Measurements from ENCODE around the gene SLC15A1.

Gene SLC15A1

GRCh38 chr13:98746968-98747367 lies 5.5 kb downstream of the SLC15A1 start:
- FAIRE-seq: no peak

- FAIRE-seq: no peak
Observed at GRCh38 chr13:98743377-98743776, 9.1 kb downstream of the SLC15A1 start.

GRCh38 chr13:98742961-98743360 lies 9.5 kb downstream of the SLC15A1 start:
- FAIRE-seq: no peak

DNA sequence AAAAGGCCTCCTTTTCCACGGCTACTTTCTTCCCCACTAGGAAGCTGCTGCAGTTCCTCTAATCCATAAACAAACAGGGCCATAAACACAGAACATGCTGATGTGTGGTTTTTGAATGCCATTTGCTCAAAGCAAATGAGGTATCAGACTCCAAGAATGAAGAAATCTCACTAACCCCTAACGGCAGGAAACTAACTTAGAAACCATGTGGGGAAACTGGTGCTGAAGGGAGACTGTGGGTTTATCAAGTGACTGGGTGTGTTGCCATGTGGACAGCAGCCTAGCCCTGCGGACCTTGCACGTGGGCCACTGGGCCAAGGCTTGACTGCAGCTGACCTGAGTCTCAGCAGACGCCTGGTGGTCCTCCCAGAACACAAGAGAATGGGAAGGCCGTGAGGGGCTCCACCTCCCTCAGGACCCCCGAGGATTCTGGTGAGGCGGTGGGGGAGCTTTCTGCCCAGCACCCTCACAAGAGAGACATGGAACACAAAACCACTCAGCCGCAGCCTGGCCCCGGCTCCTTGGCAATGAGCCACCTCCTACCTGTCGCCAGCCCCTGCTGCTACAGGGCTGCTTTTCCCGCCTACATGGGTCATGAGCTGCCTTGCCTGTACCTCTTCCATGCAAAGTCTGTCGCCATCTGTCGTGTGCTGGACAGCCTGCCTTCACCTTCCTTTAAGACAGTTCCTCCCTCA lies 10.6 kb downstream of the SLC15A1 start:
- FAIRE-seq: no peak

GRCh38 chr13:98740131-98740530 lies 12.3 kb downstream of the SLC15A1 start:
- FAIRE-seq: no peak

- FAIRE-seq: no peak
Observed at GRCh38 chr13:98738993-98739392, 13.5 kb downstream of the SLC15A1 start.

GRCh38 chr13:98738213-98738612 lies 14.3 kb downstream of the SLC15A1 start:
- no peak for FAIRE-seq

GRCh38 chr13:98731925-98732324 lies 20.5 kb downstream of the SLC15A1 start:
- FAIRE-seq: no peak

DNA sequence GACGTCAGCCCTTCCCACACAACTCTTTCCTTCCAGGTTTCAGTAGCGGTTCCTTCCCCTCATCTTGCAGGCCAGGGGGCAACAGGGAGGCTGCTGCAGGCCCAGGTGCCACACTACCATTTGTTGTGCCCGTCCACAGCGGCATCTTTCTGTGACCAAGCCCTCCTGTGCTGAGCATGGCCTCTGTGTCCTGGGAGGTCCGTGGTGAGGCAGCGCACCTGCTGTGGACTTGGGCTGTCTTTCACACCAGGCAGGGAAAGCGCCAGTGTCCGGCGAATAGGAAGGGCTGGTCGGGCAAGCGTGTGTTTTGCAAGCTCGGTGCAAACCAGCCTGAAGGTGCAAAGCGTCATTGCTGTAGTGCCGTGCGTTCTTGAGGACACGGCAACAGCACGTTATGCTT lies 21.4 kb downstream of the SLC15A1 start:
- FAIRE-seq: no peak

DNA sequence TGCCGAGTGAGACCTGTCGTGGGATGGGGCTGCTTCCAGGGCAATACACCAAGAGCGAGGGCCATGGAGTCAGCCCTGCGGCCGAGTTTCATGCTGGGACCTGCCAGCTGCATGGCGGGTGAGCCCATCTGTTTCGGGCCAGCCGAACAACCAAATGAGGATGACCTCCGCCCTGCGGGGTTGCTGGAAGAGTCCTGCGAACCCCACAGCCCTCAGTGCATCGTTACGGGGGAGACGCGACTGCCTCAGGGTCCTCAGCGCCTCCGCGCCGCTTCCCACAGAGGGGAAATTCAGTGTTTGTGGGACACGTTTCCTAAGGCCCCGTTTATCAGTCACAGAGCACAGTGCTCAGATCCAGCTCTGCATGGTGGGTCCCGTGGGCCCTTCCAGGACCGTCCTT lies 22.0 kb downstream of the SLC15A1 start:
- no peak for FAIRE-seq

GRCh38 chr13:98729658-98730057 lies 22.8 kb downstream of the SLC15A1 start:
- no peak for FAIRE-seq

- no peak for FAIRE-seq
Observed at GRCh38 chr13:98722958-98723357, 29.5 kb downstream of the SLC15A1 start.

DNA sequence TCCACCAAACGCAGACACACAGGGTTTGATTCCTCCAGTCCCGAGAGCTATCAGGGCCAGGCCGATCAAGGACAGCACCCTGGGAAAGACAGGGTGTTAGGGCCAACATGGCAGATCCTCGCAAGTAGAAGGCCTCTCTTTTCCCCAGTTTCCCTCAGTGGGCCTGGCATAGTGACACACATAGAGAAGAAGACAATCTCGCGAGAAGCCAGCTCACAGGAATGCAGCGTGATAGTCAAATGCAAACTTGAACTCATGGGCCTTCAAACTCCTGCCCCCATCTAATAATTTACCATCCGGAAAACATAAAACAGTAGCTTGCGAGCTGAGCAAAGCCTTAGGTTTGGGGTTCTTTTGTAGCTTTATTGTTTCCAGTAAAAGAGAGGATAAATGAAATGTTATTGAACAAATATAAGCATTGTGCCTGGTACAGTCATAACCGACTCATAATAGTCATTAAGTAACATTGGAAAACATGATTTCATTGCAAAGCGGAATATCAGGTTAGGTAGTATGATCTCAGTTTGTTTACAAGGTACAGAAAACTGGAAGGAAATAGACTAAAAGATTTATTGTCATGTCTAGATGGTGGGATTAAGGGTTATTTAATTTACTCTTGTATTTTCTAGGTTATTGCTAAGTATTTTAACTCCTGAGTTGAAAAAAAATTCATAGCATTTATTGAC lies 30.5 kb downstream of the SLC15A1 start:
- FAIRE-seq: no peak

DNA sequence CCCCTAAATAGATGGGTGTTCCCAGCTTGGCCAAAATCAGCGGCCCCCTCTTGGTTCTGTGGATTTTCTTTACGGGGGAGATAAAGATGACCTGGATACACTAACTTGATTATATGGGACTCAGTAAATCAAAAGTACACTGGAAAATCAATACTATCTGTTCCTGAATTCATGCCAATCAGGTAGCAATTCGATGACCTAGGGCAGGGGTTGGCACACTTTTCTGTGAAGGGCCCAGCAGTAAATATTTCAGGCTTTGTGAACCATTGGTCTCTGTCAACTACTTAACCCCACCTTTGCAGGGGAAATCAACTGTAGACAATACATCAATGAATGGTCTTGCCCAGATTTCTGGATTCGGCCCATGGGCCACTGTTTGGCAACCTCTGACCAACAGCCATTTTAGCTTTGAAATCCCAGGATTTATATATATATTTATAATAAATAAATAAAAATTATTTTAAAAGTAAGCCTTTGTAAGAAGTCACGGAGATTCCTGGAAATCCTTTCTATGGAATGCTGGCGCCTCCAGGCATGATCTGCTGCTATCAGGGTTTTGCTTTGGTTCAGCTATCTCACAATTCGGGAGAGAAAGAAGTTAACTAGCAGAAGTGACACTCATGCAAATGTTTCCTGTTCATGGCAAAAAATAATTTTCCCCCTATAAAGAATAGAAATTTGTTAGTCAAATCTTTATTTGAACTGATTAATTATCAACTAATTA lies 32.8 kb downstream of the SLC15A1 start:
- FAIRE-seq: no peak

DNA sequence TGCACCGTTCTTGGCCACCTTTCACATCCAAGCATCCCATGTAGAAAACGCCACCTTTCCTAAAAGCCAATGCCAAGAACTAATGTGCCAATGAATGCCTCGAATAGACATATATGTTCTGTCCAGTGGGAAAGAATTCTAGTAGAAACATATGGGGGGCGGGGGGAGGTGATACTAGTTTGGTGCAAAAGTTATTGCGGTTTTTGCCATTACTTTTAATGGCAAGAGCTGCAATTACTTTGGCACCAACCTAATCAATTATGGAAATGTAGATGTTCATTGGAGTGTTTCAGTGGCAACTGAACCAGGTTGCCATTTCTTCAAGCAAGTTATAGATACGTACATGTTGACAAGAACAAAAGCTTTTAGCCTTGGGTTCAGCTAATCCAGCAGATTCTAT lies 34.6 kb downstream of the SLC15A1 start:
- no peak for FAIRE-seq

GRCh38 chr13:98717256-98717655 lies 35.2 kb downstream of the SLC15A1 start:
- FAIRE-seq: no peak

DNA sequence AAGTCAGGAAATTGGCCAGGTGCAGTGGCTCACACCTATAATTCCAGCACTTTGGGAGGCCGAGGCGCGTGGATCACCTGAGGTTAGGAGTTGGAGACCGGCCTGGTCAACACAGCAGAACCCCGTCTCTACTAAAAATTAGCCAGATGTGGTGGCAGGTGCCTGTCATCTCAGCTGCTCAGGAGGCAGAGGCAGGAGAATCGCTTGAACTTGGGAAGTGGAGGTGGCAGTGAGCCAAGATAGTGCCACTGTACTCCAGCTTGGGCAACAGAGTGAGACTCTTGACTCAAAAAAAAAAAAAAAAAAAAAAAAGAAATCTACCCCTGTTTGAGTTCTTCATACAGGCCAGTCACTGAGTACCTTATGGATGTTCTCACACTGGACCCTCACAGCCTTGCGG lies 42.0 kb downstream of the SLC15A1 start:
- no peak for FAIRE-seq

DNA sequence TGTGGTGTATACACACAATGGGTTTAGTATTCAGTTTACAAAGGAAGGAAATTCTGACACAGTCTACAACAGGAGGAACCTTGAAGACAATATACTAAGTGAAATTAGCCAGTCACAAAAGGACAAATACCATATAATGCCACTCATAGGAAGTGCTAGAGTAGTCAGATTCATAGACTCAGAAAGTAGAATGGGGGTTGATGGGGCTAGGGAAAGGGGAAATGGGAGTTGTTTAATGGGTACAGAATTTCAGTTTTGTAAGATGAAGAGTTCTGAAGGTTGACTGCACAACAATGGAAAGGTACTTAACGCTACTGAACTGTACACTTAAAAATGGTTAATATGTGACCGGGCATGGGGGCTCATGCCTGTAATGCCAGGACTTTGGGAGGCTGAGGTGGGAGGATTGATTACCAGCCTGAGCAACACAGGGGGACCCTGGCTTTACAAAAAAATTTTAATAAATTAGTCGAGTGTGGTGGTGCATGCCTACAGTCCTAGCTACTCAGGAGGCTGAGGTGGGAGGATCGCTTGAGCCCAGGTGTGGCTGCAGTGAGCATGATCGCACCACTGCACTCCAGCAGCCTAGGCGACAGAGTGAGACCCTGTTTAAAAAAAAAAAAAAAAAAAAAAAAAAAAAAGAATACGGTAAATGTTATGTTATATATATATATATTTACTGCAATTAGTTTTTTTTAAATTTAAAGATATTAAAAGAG lies 45.0 kb downstream of the SLC15A1 start:
- no peak for FAIRE-seq

- FAIRE-seq: no peak
Observed at GRCh38 chr13:98706446-98707110, 45.9 kb downstream of the SLC15A1 start.

DNA sequence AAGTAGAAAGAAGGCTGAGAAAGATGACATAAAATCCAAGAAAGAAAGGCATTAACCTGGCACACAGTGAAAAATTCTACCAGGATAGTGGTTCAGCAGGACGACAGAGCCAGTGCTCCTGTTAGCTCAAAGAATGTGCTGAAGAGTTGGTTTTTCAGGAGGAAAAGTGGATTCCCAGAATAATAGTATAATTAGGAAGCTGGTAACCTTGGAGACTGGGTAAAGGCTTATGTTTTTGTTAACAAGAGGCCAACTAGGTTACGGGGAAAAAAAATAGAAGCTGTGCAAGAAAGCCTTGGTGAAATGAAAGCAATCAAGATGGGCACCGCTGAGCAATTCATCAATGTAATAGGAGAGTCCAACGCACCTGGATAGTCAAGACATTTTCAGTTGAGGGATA lies 54.7 kb downstream of the SLC15A1 start:
- FAIRE-seq: no peak

GRCh38 chr13:98693756-98694155 lies 58.7 kb downstream of the SLC15A1 start:
- FAIRE-seq: no peak

DNA sequence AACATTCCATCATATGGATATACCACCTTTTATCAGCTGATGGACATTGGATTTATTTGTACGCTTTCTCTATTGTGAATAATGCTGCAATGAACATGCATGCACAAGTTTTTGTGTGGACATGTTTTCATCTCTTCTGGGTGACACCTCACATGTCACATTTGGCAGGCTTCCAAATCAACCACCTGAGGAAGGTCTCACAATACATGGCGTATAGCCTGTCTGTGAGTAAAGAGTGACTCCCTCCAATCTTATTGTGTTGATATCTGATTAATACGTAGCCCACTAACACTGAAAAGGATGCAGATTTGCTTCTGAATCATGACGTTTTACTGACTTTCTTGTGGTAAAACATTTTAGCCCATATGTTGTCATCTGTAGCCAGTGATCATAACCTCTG lies 61.1 kb downstream of the SLC15A1 start:
- FAIRE-seq: no peak

Measured in colon (tissue), 2 donors.